SK-N-MC (cell line): ENCODE measurements around the gene MED13L.

ENCODE experiments used
- EZH2 ChIP-seq: fragments of 200-600 bp; sonication (generic); IDR thresholded peaks from one replicate; pipeline ENCODE4 v1.6.1; 2017; ENCODE audit warnings: antibody characterized with exemption
- FOXP2 ChIP-seq: optimal IDR thresholded peaks from 2 replicates; pipeline ENCODE3; 2011; ENCODE audit warnings: mild to moderate bottlenecking, moderate library complexity; ENCODE audit not compliant: insufficient read depth; ENCODE audit errors: extremely low read length, control extremely low read depth
- POLR2AphosphoS5 ChIP-seq: IDR thresholded peaks from 2 replicates; pipeline ENCODE4 v1.6.1; 2012; ENCODE audit warnings: mild to moderate bottlenecking, low read depth, low read length, borderline replicate concordance

- no peak for TF ChIP-seq POLR2AphosphoS5
- TF ChIP-seq EZH2 = no peak
- no peak for TF ChIP-seq FOXP2
Measured at GRCh38 chr12:116162071-116162470, 115.4 kb downstream of the MED13L start.
